ENCODE measurements around the gene DNAJC6. TPM values are rescaled to one million over a fixed set of nuclear protein-coding genes. Genes with fewer than 3 reads are reported as not detected.
A peak's percentile ranks its signal among the peaks of the same experiment; 100 is the strongest.

DNAJC6 gene
- total RNA-seq, 8 experiments from 2014 or later: 7.1 to 76.8 (median 41.3) TPM

DNA sequence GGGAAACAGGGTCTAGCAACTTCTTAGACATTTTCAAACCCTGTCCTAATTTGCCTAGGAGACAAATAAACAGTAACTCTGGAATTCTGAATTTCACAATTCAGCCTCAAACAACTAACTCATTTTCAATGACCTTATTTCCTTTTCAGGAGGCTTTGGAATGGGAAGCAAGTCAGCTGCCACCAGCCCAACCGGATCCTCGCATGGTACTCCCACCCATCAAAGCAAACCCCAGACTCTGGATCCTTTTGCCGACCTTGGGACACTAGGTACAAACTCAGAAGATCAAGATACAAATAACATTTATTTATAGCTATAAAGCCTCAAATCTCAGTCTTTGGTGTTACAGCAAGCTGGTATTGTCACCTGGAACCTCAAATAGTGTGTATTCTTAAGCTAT, 92.3 kb downstream of the DNAJC6 start:
- 50 to 100% (median 86%) methylated on average over 1 to 3 of the region's 3 CpGs; no CpG with 5 or more reads in 2 of the 10 experiments for WGBS, 10 experiments
- in situ Hi-C loops (cut with MboI; ENCODE audit: low pct_unique_long_range_greater_than_20kb in 2 of 9, low sequenced_read_pairs in 9 of 9, unreplicated experiment in 9 of 9): no loop called here

DNA sequence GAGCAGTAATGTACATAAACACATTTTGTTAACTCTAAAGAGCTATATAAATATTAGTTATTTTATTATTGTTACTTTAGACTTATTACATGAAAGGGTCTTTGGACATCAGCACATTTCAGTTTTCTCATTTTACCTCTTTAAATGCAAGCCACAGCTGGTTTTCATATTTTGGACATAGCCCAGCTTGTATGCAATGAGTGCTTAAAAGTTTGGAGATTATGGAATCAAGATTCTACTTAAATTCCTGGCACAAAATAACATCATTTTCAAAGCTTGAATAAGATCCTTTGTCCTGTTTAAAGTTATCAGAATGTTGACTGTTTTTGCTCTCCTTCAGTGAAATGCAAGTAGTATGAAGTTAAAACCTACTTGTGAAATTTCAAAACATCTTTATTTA, 95.6 kb downstream of the DNAJC6 start:
- H3K27ac ChIP-seq: no peak overlapping the region
- no peak for ATAC-seq (replicated peaks in 6 of 8)
- no peak overlapping the region for H3K4me3 ChIP-seq
- H3K4me1 ChIP-seq (replicated peaks in 1 of 2): no peaks in the 10 kb centered on the region
- in situ Hi-C loops (cut with MboI; ENCODE audit: low pct_unique_long_range_greater_than_20kb in 2 of 9, low sequenced_read_pairs in 9 of 9, unreplicated experiment in 9 of 9): no loop called here

More for the DNA sequence above, 92.3 kb downstream of the DNAJC6 start:
- Histone ChIP-seq H3K4me3 (no peak overlapping the region), H3K27ac (no peak overlapping the region), H3K4me1 (replicated peaks in 1 of 2) (no peaks in the 10 kb centered on the region)
- ATAC-seq (replicated peaks in 6 of 8): no peak

DNA sequence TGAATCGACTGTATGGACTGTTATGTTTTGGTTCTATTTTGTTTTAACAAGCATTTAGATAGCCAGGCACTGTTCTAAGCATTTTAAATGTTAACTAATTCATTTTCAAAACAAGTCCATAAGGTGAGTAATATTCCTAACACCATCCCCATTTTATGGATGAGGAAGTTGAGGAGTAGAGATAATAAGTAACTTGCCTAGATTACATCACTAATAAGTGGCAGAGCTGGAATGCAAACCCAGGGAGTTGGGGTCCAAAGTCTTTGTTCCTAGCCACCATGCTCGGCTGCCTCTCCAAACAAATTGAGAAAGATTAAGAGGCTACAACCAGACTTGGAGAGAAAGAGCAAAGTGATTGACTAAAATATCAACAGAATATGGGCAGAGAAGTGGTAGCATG, 98.5 kb downstream of the DNAJC6 start:
- Histone ChIP-seq H3K4me1 (replicated peaks in 1 of 2) (no peaks in the 10 kb centered on the region), H3K4me3 (no peak overlapping the region), H3K27ac (no peak overlapping the region)
- in situ Hi-C loops (cut with MboI; ENCODE audit: low pct_unique_long_range_greater_than_20kb in 2 of 9, low sequenced_read_pairs in 9 of 9, unreplicated experiment in 9 of 9): no loop called here
- ATAC-seq (replicated peaks in 6 of 8): no peak
- WGBS, 10 experiments: 30 to 100% (median 89%) methylated on average over 1 to 2 of the region's 2 CpGs

DNA sequence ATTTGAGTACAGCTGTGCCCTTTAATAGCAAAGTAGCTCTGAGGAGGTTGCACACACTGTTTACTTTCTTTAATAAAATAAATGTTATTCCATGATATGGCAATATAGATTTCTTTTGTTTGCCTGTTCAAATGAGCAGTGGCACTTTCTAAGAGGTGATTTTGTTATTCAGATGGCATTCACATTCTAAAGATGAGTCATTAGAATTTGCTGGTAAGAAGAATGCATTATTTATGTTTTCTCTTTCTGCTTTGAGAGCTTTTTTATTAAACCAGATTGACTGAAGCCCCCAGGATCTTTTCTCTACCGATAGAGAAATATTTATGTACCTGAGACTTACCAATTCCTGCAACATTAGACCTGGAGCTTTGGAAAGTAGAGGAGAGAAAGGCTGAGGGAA, 100.0 kb downstream of the DNAJC6 start:
- ATAC-seq (replicated peaks in 6 of 8): peak in 3 of 8 experiments; percentile 49 to 60 (median 59)
- in situ Hi-C loops (cut with MboI; ENCODE audit: low pct_unique_long_range_greater_than_20kb in 2 of 9, low sequenced_read_pairs in 9 of 9, unreplicated experiment in 9 of 9): no loop called here
- Histone ChIP-seq H3K4me3 (no peak overlapping the region), H3K4me1 (replicated peaks in 1 of 2) (no peaks in the 10 kb centered on the region), H3K27ac (no peak overlapping the region)
- WGBS, 10 experiments: 0 to 82% (median 27%) methylated on average over 1 of the region's 1 CpG; no CpG with 5 or more reads in 1 of the 10 experiments

DNA sequence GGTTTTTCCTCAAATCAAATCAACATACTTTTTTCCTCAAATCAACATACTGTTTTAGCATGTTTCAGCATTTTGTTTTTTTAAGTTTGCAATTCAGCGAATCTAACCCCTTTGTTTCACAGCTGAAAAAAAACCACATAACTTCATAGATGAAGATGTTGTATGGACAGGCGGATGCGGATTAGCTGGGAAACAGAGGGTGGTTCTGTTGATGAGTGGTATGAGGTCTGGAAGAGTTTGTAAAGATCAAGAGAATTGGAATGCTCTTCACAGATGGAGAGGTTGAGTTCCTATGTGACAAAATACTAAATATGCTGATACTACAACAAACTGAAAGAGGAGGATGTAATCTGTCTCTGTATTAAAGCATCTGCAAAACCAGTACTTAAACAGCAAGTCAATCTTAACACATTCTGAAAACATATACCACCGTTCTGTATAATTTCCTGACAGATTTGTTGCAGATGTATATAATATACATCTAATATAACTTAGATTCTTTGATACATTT, 100.5 kb downstream of the DNAJC6 start:
- ATAC-seq (replicated peaks in 6 of 8): peak in 3 of 8 experiments; percentile 57 to 86 (median 72)
- Histone ChIP-seq H3K4me1 (replicated peaks in 1 of 2) (no peaks in the 10 kb centered on the region), H3K27ac (no peak overlapping the region), H3K4me3 (no peak overlapping the region)
- 14 to 100% (median 89%) methylated on average over 1 to 4 of the region's 4 CpGs; no CpG with 5 or more reads in 1 of the 10 experiments for WGBS, 10 experiments
- in situ Hi-C loops (cut with MboI; ENCODE audit: low pct_unique_long_range_greater_than_20kb in 2 of 9, low sequenced_read_pairs in 9 of 9, unreplicated experiment in 9 of 9): loop anchor here in 1 of 9 experiments (10.0 kb wide), 1 partner anchor 165 kb away; no protein-coding TSS in a partner anchor

DNA sequence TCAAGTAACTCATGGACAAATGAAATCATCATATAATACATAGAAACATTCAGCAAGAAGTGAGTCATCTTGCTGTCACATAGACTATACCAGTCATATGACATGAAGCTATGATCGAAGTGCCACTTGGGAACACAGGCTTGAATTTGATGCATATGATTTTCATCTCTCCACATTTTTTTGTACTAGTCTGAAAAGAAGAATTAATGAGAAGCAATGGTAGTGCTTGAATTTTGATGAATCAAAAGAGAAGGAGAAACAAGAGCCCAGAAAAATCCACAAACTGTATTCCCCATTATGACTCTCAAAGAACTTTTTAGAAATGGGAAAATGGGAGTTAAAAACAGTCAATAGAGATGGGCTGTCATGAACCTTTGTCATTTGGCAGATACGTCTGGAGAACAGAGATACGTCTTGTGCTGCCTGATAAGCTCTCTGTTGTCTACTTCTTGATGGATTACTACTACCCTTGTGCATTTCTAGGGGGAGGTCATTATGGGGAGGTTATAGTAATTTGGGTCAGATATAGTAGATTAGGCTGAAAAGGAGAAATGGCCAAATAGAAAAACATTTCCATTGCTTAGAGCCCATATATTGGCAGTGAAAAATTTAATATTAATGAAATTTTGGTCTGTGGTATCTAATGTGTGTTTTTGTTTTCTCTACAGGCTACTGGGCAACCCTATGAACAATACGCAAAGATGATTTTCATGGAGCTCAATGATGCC, 103.1 kb downstream of the DNAJC6 start:
- peak in 5 of 8 experiments; percentile 85 to 96 (median 93) for ATAC-seq (replicated peaks in 6 of 8)
- H3K4me3 ChIP-seq: no peak overlapping the region
- in situ Hi-C loops (cut with MboI; ENCODE audit: low pct_unique_long_range_greater_than_20kb in 2 of 9, low sequenced_read_pairs in 9 of 9, unreplicated experiment in 9 of 9): loop anchor here in 1 of 9 experiments (10.0 kb wide), 1 partner anchor 168 kb away; no protein-coding TSS in a partner anchor
- WGBS, 10 experiments: 60 to 93% (median 78%) methylated on average over 2 to 4 of the region's 4 CpGs
- H3K27ac ChIP-seq: no peak overlapping the region
- H3K4me1 ChIP-seq (replicated peaks in 1 of 2): no peaks in the 10 kb centered on the region

DNA sequence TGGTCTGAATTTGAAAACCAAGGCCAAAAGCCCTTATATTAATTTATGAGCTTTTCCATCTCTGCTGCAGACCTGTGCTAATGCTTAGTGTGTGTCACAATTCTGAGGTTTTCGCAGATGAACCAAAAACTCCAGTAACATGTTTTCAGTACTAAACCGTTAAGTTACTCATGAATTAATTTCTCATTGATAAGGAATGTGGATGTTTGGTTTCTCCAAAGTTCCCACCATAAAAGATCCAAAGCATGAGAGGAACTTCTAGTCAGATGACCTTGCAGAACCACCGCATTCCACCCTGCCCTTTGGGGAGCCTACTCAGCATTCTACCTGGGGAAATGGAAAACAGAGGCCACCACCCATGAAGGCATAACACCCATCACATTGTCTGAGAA, 103.6 kb downstream of the DNAJC6 start:
- Histone ChIP-seq H3K4me1 (replicated peaks in 1 of 2) (no peaks in the 10 kb centered on the region), H3K4me3 (no peak overlapping the region), H3K27ac (no peak overlapping the region)
- 36 to 100% (median 94%) methylated on average over 1 to 3 of the region's 3 CpGs for WGBS, 10 experiments
- in situ Hi-C loops (cut with MboI; ENCODE audit: low pct_unique_long_range_greater_than_20kb in 2 of 9, low sequenced_read_pairs in 9 of 9, unreplicated experiment in 9 of 9): loop anchor here in 1 of 9 experiments (10.0 kb wide), 1 partner anchor 168 kb away; no protein-coding TSS in a partner anchor
- ATAC-seq (replicated peaks in 6 of 8): no peak

DNA sequence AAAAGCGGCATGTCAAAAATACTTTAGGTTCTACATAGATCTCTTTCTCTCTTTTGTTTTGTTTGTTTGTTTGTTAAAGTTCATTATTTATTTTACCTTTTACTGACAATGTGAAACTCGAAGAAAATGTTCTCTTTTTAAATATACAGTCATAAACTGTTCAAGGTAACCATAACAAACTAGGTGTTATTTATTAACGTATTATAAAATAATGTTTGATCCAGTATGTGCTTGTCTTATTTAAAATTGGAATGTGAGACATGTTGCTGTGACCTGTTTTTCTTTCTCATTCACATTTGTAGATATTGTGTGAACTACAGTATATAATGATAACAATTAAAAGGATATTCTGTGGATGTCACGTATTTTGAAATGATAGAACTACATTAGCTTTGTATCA, 105.2 kb downstream of the DNAJC6 start:
- H3K27ac ChIP-seq: no peak overlapping the region
- peaks cover 0 to 2% of the 10 kb centered on the region in 2 donors for H3K4me1 ChIP-seq (replicated peaks in 1 of 2)
- in situ Hi-C loops (cut with MboI; ENCODE audit: low pct_unique_long_range_greater_than_20kb in 2 of 9, low sequenced_read_pairs in 9 of 9, unreplicated experiment in 9 of 9): loop anchor here in 1 of 9 experiments (10.0 kb wide), 1 partner anchor 170 kb away; no protein-coding TSS in a partner anchor
- ATAC-seq (replicated peaks in 6 of 8): no peak
- WGBS, 10 experiments: 70 to 95% (median 81%) methylated on average over 3 to 4 of the region's 4 CpGs
- H3K4me3 ChIP-seq: no peak overlapping the region

DNA sequence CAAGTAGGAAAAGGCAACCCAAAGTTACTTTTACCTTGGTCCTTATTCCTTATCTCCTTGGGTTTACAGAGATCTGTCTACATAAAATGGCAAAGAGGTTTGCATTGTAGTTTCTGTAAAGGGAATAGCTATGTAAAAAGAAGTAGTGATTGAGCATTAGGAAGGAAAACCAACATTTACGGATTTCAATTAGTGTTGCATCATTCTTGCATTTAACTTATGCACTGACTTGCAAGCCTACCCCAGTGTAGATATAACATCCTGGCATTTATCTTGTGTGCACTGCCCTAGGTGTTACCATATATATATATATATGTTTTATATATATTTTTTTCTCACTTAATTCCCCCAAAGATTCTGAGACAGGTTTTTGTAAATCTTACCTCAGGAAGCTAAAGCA, 107.4 kb downstream of the DNAJC6 start:
- WGBS, 10 experiments: 63 to 100% (median 88%) methylated on average over 1 of the region's 1 CpG; no CpG with 5 or more reads in 6 of the 10 experiments
- Histone ChIP-seq H3K4me1 (replicated peaks in 1 of 2) (peaks cover 0 to 2% of the 10 kb centered on the region in 2 donors), H3K27ac (no peak overlapping the region), H3K4me3 (no peak overlapping the region)
- no peak for ATAC-seq (replicated peaks in 6 of 8)
- in situ Hi-C loops (cut with MboI; ENCODE audit: low pct_unique_long_range_greater_than_20kb in 2 of 9, low sequenced_read_pairs in 9 of 9, unreplicated experiment in 9 of 9): loop anchor here in 1 of 9 experiments (10.0 kb wide), 1 partner anchor 172 kb away; no protein-coding TSS in a partner anchor

DNA sequence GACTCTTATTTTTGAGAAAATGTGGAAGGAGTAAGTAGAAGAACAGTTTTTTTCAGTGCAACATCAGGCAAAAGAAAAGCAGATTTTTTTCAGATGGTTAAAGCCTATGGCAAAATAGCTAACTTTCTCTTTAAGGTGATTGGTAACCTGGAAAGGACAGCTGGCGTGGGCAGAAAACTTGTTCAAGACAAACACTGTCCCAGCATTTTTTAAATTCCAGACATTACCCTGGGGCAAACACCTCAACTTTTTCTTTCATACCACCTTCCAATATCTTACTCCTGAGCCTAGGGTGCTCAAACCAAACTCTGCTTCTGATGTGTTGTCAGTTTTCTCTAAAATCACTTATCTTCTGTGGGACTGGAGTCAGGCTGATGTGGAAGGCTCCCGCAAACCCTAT, 108.4 kb downstream of the DNAJC6 start:
- in situ Hi-C loops (cut with MboI; ENCODE audit: low pct_unique_long_range_greater_than_20kb in 2 of 9, low sequenced_read_pairs in 9 of 9, unreplicated experiment in 9 of 9): loop anchor here in 1 of 9 experiments (10.0 kb wide), 1 partner anchor 173 kb away; no protein-coding TSS in a partner anchor
- H3K27ac ChIP-seq: no peak overlapping the region

DNA sequence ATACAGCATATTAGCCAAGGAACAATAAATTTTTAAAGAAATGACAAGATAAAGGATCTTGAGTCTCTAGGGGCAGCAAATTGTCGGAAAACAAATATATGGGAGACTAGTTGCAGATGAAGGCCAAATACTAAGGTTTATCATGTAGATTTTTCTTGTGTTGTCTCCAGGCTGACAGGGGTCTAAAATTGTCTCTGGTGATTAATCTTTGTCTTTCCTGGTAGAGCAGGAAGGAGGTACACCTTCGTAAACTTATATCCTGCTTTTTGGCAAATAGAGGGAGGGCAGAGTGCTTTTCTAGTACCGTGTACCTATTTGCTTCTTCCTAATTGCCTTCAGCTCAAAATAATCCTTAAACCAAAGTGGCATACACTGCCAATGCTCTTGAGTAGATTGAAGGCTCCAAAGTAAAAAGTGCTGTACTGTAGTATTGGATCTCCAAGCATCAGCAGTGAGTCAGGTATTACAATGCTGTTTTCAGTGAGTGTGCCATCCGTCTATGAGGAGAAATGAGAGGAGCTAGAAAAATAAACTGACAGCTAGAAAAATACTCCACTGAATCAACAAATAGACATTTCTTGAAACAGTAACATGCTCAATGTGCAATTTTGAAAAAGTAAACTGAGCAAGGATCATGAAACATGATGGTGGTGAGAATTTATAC, 109.3 kb downstream of the DNAJC6 start:
- ATAC-seq (replicated peaks in 6 of 8): no peak
- H3K4me1 ChIP-seq (replicated peaks in 1 of 2): peaks cover 3 to 8% of the 10 kb centered on the region in 2 donors
- H3K4me3 ChIP-seq: no peak overlapping the region
- in situ Hi-C loops (cut with MboI; ENCODE audit: low pct_unique_long_range_greater_than_20kb in 2 of 9, low sequenced_read_pairs in 9 of 9, unreplicated experiment in 9 of 9): loop anchor here in 1 of 9 experiments (10.0 kb wide), 1 partner anchor 174 kb away; no protein-coding TSS in a partner anchor
- WGBS, 10 experiments: 82 to 100% (median 97%) methylated on average over 2 to 4 of the region's 4 CpGs
- no peak overlapping the region for H3K27ac ChIP-seq

More for the DNA sequence above, 108.4 kb downstream of the DNAJC6 start:
- no peak overlapping the region for H3K4me3 ChIP-seq
- H3K4me1 ChIP-seq (replicated peaks in 1 of 2): peaks cover 3 to 8% of the 10 kb centered on the region in 2 donors
- no peak for ATAC-seq (replicated peaks in 6 of 8)
- WGBS, 10 experiments: 50 to 100% (median 86%) methylated on average over 1 to 2 of the region's 2 CpGs; no CpG with 5 or more reads in 2 of the 10 experiments

DNA sequence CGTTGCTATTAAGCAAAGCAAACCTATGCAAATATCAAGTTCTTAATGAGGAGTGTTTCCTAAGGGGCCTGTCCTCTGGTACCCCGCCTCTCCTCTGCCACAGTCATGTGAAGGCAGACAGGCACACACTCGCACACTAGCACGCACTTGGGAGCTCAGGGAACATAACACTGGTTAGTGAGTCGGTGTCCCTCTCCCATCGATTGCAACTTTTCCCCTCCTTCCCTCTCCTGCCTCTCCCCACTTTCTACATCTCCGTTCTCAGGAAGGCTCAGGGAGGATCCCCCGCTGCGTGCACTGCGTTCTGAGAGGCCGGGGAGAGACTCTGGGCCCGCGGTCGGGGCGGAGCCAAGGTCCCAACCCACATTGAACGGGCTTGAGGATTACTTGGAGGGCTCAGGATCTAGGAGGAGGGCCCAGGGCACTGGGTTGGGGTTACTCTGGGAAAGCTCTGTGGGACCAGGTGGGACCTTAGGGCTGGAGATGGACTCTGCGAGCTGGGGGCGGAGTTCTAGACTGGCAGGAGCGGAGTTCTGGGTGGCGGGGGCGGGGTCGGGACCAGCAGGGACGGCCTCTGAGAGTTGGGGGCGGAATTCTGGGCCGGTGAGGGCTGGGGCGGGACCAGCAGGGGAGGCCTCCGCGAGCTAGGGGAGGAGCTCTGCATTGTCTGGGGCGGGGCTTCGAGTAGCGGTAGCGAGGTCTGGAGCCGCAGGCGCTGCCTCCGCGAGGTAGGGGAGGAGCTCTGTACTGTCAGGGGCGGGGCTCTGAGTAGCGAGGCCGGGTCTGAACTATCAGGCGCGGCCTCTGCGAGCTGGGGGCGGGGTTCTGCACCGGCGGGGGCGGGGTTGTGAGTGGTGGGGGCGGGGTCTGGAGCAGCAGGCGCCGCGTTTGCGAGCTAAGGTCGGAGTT, 110.6 kb downstream of the DNAJC6 start:
- in situ Hi-C loops (cut with MboI; ENCODE audit: low pct_unique_long_range_greater_than_20kb in 2 of 9, low sequenced_read_pairs in 9 of 9, unreplicated experiment in 9 of 9): loop anchor here in 2 of 9 experiments (10.0 kb wide), 2 partner anchors 175 to 185 kb away; no protein-coding TSS in a partner anchor

More for the DNA sequence above, 110.6 kb downstream of the DNAJC6 start:
- ATAC-seq (replicated peaks in 6 of 8): peak; percentile 81 to 92 (median 89)
- H3K4me3 ChIP-seq: peak overlapping the region; percentile 59 to 89 (median 82)
- peak overlapping the region; percentile 75 to 93 for H3K27ac ChIP-seq
- peaks cover 3 to 8% of the 10 kb centered on the region in 2 donors for H3K4me1 ChIP-seq (replicated peaks in 1 of 2)
- WGBS, 10 experiments: 0 to 14% (median 4%) methylated on average over 1 to 17 of the region's 52 CpGs; no CpG with 5 or more reads in 1 of the 10 experiments
